Karpas-422 (cell line): ENCODE results near the gene SOX15. TPM values are rescaled to one million over a fixed set of nuclear protein-coding genes. Genes with fewer than 3 reads are reported as not detected.

Experiments used
- DNase-seq: peaks from one replicate; pipeline ENCODE4 v3.0.0-alpha.2; 2015
- H2AFZ ChIP-seq: fragments of 200-600 bp; sonication (generic); 2 replicates; pipeline ENCODE4 v1.6.1; 2014; ENCODE audit warnings: antibody characterized with exemption, low read length, mixed read lengths
- H3K27ac ChIP-seq: fragments of 200-600 bp; sonication (generic); 2 replicates; pipeline ENCODE4 v1.5.1; 2014; ENCODE audit warnings: mild to moderate bottlenecking, low read length, moderate library complexity
- H3K27me3 ChIP-seq: fragments of 200-600 bp; sonication (generic); 2 replicates; pipeline ENCODE4 v1.6.1; 2014; ENCODE audit warnings: low read length, mixed read lengths
- H3K36me3 ChIP-seq: fragments of 200-600 bp; sonication (generic); 2 replicates; pipeline ENCODE4 v1.6.1; 2014; ENCODE audit warnings: low read length, mixed read lengths; ENCODE audit not compliant: insufficient read depth
- H3K4me1 ChIP-seq: fragments of 200-600 bp; sonication (generic); 2 replicates; pipeline ENCODE4 v1.6.1; 2014; ENCODE audit warnings: mild to moderate bottlenecking, low read length, mixed read lengths
- H3K4me2 ChIP-seq: fragments of 200-600 bp; sonication (generic); 2 replicates; pipeline ENCODE4 v1.6.1; 2014; ENCODE audit warnings: low read length, low read depth, mild to moderate bottlenecking; ENCODE audit not compliant: poor library complexity, severe bottlenecking
- H3K4me3 ChIP-seq: fragments of 200-600 bp; sonication (generic); 2 replicates; pipeline ENCODE4 v1.5.1; 2014; ENCODE audit warnings: mild to moderate bottlenecking, antibody characterized with exemption, low read length, mixed read lengths
- H3K79me2 ChIP-seq: fragments of 200-600 bp; sonication (generic); 2 replicates; pipeline ENCODE4 v1.6.1; 2014; ENCODE audit warnings: mild to moderate bottlenecking, low read length, mixed read lengths
- H3K9ac ChIP-seq: fragments of 200-600 bp; sonication (generic); 2 replicates; pipeline ENCODE4 v1.6.0; 2014; ENCODE audit warnings: low read length
- H3K9me2 ChIP-seq: fragments of 200-600 bp; sonication (generic), shearing (Covaris generic); replicated peaks from 2 replicates; pipeline ENCODE4 v1.6.0; 2014; ENCODE audit warnings: mild to moderate bottlenecking, low read length, moderate library complexity; ENCODE audit not compliant: insufficient read depth
- H3K9me3 ChIP-seq: fragments of 300-700, 200-600 bp; sonication (generic); 2 replicates; pipeline ENCODE4 v1.6.1; 2014; ENCODE audit warnings: low read length, mixed read lengths
- H4K20me1 ChIP-seq: fragments of 200-600 bp; sonication (generic); 2 replicates; pipeline ENCODE4 v1.6.1; 2014; ENCODE audit warnings: mild to moderate bottlenecking, antibody characterized with exemption, low read length, low read depth; ENCODE audit not compliant: insufficient read depth
- total RNA-seq: library from RNA; depleted of rRNA; stranded (reverse); fragments of >200 nt; shearing (Covaris generic); gene quantifications from 2 replicates; pipeline ENCODE4 v1.2.3, GENCODE V29; 2014; ENCODE audit warnings: low replicate concordance; rRNA removed

Gene SOX15
- total RNA-seq, result 1.2 and 1.6 TPM in 2 replicates

DNA sequence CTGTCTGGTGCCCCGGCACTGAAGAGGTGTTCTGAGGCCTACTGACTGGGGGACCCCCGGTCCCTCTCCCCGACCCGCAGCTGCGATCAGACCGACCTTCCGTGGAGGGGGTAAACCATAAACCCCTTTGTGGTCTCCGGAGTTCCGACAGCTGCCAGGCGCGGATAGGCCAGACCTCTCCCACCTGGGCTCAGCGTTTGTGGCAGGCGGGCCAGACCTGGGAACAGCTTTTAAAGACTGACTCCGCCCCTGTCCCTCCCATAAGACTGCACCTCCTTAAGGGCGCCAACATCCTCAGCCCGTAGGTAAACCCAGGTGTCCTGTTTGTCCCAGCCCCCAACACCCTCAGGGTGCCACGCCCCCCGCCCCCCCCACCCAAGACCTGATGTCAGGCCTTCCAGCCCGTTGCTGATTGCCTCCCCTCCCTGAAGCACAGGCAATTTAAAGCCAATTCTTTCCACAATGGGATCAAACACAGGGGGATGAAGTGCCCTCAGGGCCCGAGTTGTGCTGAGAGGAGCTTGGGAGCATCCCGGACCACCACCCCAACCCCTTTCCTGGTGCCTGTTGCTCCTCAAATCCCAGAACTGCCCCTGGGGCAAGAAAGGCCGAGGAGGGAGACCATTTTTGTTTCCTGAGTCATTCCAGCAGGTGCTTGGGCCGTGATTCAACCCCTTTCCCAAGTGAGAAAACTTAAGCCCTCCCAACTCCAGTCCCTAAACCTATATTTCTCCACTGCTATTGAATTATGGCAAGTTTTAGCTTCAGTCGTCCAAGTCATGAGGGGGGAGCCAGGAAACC is at the start of gene SOX15:
Gene SOX15, minus strand, starts transcription at position 204 of the 801 bp plus-strand sequence. CDS start 418 bp downstream, outside the sequence.
- Histone ChIP-seq H3K9me2 (no peaks in the 10 kb centered on the region), H3K27me3 (no peaks in the 10 kb centered on the region), H2AFZ (no peak within 1 kb of the TSS), H3K4me1 (peaks cover under 1% of the 10 kb centered on the region), H3K9me3 (no peaks in the 10 kb centered on the region), H3K4me3 (no peak within 1 kb of the TSS), H3K4me2 (no peak within 1 kb of the TSS), H4K20me1 (no peaks in the 10 kb centered on the region), H3K36me3 (peaks cover 10% of the 10 kb centered on the region; the same call in 1 of the 2 replicates), H3K9ac (no peak within 1 kb of the TSS), H3K79me2 (peaks cover 7% of the 10 kb centered on the region; the same call in 1 of the 2 replicates), H3K27ac (no peak within 1 kb of the TSS)
- DNase-seq, result no peak

DNA sequence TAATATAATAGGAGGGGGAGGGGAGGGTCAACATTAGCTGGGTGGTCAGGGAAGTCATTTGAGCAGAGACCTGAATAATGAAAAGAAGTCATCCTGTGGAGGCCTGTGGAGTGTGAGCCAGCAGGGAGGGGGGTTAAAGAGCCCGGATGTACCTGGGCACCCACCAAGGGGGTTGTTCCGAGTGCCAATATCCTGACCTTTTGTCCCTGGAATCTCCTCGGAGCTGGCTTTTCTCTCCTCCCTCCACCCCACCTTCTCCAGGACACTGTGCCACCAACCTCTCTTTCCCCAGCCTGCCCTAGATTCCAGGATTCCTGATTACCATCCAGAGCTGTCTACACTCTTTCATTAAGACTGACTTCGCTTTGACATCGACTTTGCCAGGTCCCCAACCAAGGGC is 46.3 kb upstream of the SOX15 start:
- Histone ChIP-seq H3K4me2 (no peak overlapping the region), H2AFZ (no peak overlapping the region), H3K9me2 (no peaks in the 10 kb centered on the region), H3K36me3 (no peaks in the 10 kb centered on the region), H3K4me3 (no peak overlapping the region), H3K9ac (no peak overlapping the region), H3K9me3 (no peaks in the 10 kb centered on the region), H4K20me1 (no peaks in the 10 kb centered on the region), H3K27me3 (no peaks in the 10 kb centered on the region), H3K4me1 (no peaks in the 10 kb centered on the region), H3K79me2 (no peaks in the 10 kb centered on the region), H3K27ac (no peak overlapping the region)
- DNase-seq, result no peak

DNA sequence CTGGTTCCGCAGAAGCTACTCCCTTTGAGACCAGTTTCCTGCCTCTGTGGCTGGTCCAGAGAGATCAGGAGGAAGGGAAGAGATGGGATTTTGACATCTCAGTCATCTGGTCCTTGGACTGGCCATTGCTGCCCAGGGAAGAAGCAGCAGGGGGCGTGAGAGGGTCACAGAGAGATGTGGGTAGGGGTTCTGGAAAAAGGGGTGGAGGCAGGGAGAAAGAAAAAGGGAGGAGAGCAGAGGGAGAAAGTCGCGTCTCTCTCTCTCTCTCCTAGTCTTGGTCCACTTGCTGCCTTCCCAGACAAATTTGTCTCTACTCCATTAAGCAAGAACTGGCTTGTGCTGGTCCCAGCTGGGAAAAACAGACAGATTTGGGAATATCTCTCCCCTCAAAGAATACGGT is 44.5 kb upstream of the SOX15 start:
- no peaks in the 10 kb centered on the region for H3K9me2 ChIP-seq
- no peak overlapping the region for H3K27ac ChIP-seq
- no peak overlapping the region for H3K4me2 ChIP-seq
- H3K36me3 ChIP-seq, result no peaks in the 10 kb centered on the region
- no peak overlapping the region for H3K9ac ChIP-seq
- no peaks in the 10 kb centered on the region for H3K79me2 ChIP-seq
- no peaks in the 10 kb centered on the region for H3K4me1 ChIP-seq
- no peak overlapping the region for H3K4me3 ChIP-seq
- no peaks in the 10 kb centered on the region for H4K20me1 ChIP-seq
- H3K9me3 ChIP-seq, result no peaks in the 10 kb centered on the region
- H2AFZ ChIP-seq, result no peak overlapping the region
- H3K27me3 ChIP-seq, result no peaks in the 10 kb centered on the region
- DNase-seq, result peak; percentile 63

DNA sequence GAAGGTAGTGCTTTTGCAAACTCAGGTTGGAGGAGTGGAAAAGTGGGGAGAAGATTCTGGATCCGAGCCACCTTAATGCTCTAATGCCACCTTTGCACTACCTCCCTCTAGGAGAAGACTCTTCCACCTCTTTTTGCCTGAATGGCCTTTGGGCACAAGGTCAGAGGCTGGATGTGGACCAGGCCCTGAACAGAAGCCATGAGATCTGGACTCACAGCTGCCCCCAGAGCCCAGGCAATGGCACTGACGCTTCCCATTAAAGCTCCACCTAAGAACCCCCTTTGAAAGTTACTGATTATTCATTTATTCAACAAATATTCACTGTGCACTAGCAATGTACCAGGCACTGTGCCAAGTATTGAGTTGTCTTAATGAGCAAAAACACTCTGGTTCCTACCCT is 43.2 kb upstream of the SOX15 start:
- Histone ChIP-seq H3K4me1 (no peaks in the 10 kb centered on the region), H3K27me3 (no peaks in the 10 kb centered on the region), H3K4me2 (no peak overlapping the region), H3K79me2 (no peaks in the 10 kb centered on the region), H4K20me1 (no peaks in the 10 kb centered on the region), H3K4me3 (no peak overlapping the region), H2AFZ (0 out of 2 replicates have a peak overlapping the region, but pooled peaks have one; percentile 47), H3K9me2 (no peaks in the 10 kb centered on the region), H3K9me3 (no peaks in the 10 kb centered on the region), H3K27ac (no peak overlapping the region), H3K36me3 (no peaks in the 10 kb centered on the region), H3K9ac (peak overlapping the region; percentile 46; the same call in 1 of the 2 replicates)
- peak; percentile 52 for DNase-seq

DNA sequence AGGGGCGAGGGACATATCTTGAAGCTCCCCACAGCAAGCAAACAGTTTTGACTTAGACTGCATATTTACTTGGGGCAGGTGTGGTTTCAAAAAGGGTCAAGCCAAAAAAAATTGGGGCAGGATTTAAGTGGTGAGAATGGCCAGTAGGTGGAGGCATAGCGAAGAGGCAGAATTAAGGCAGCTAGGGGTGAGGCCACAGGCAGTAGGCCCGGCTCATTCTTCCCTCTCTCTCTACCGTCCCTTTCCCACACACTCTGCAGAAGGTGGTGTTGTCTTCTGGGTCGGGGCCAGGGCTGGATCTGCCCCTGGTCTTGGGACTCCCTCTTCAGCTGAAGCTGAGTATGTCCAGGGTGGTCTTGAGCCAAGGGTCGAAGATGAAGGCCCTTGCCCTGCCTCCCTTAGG is 42.6 kb upstream of the SOX15 start:
- H3K4me1 ChIP-seq, result no peaks in the 10 kb centered on the region; the same call in 1 of the 2 replicates
- peak overlapping the region; percentile 46 for H3K9ac ChIP-seq
- no peak overlapping the region for H3K4me2 ChIP-seq
- no peaks in the 10 kb centered on the region for H3K9me2 ChIP-seq
- peak; percentile 91 for DNase-seq
- no peaks in the 10 kb centered on the region for H3K27me3 ChIP-seq
- no peaks in the 10 kb centered on the region for H3K79me2 ChIP-seq
- no peak overlapping the region for H3K4me3 ChIP-seq
- peak overlapping the region; percentile 47 for H2AFZ ChIP-seq
- no peaks in the 10 kb centered on the region for H4K20me1 ChIP-seq
- no peak overlapping the region for H3K27ac ChIP-seq
- no peaks in the 10 kb centered on the region for H3K9me3 ChIP-seq
- no peaks in the 10 kb centered on the region for H3K36me3 ChIP-seq

DNA sequence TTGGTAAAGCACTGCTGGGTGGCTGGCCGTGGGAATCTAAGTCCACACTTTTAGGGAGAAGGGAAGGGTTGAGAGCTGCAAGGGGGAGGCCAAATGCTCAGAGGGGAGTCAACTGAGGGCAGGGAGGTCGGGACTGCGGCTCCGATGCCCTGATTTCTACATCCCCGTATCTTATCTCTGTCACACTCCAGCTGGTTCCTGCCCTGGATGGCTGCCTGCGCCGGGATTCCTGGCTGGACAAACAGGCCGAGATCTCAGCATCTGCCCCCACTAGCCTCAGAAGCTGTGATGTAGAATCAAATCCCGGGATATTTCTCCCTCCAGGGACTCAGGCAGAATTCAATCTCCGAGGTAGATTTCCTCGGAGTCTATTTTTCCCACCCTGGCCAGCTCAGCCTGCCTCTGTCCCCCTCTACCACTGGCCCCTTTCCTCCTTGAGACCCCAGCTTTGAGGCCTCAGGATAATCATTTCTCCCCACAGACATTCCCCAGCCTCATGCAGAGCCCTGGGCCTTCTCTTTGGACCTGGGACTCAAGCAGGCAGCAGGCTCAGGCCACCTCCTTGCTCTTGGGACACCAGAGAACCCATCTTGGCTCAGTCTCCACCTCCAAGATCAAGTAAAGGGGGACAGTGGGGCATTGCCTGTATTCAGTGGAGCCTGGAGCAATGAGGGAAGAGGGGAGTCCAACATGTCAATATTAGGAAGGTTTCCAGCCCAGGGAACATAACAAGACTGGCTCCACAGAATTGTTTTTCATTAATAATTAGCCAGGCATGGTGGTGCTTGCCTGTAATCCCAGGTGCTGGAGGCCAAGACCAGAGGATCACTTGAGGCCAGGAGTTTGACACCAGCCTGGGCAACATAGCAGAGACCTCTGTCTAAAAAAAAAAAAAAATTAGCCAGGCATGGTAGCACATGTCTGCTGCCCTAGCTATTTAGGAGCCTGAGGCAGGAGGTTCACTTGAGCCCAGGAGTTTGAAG is 41.8 kb upstream of the SOX15 start:
- Histone ChIP-seq H3K36me3 (no peaks in the 10 kb centered on the region), H4K20me1 (no peaks in the 10 kb centered on the region), H3K4me2 (no peak overlapping the region), H3K9me2 (no peaks in the 10 kb centered on the region), H3K27me3 (no peaks in the 10 kb centered on the region), H3K27ac (no peak overlapping the region), H3K79me2 (no peaks in the 10 kb centered on the region), H3K9ac (0 out of 2 replicates have a peak overlapping the region, but pooled peaks have one; percentile 1), H2AFZ (no peak overlapping the region), H3K4me1 (peaks cover 5% of the 10 kb centered on the region), H3K9me3 (no peaks in the 10 kb centered on the region), H3K4me3 (no peak overlapping the region)
- no peak for DNase-seq

DNA sequence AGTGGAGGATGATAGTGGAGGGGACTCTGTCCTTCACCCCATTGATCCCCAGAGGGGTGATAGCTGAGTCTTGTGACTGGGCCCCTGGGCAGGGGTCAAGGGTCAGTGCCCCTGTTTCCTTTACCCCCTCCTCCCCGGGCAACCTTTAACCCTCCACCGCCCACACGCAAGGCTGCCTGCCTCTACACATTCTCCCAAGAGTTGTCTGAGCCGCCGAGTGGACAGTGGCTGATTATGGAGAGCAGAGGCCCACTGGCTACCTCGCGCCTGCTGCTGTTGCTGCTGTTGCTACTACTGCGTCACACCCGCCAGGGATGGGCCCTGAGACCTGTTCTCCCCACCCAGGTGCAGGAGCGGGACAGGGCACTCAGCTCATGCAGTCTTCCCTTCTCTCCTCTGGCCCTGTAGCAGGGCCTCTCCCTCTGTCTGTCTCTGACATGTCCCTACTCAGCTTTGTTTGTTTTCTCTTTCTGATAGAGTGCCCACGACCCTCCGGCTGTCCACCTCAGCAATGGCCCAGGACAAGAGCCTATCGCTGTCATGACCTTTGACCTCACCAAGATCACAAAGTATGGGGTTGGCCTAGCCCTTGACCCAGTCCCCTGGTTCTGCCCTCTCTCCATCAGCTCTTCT is 40.2 kb upstream of the SOX15 start, which contains the start of gene SHBG:
Gene SHBG, plus strand, starts transcription at position 197 of the 633 bp plus-strand sequence. Its CDS starts 38 bp downstream, at position 235.
- Histone ChIP-seq H3K9me3 (no peaks in the 10 kb centered on the region), H3K79me2 (no peaks in the 10 kb centered on the region), H3K9ac (no peak within 1 kb of the TSS; the same call in 1 of the 2 replicates), H3K4me3 (no peak within 1 kb of the TSS), H3K9me2 (no peaks in the 10 kb centered on the region), H3K27ac (no peak within 1 kb of the TSS), H3K4me2 (no peak within 1 kb of the TSS), H2AFZ (no peak within 1 kb of the TSS), H3K27me3 (no peaks in the 10 kb centered on the region), H4K20me1 (no peaks in the 10 kb centered on the region), H3K4me1 (peaks cover 9% of the 10 kb centered on the region), H3K36me3 (no peaks in the 10 kb centered on the region)
- no peak for DNase-seq
